ENCODE data around the gene IRF2. TPM values are rescaled to one million over a fixed set of nuclear protein-coding genes. Genes with fewer than 3 reads are reported as not detected.

IRF2 gene
- total RNA-seq, 1 donor from 2014 or later: 20.5 TPM

- DNase-seq (ENCODE audit: low read depth, low spot score): no peak
Observed at GRCh38 chr4:184368731-184369130, 105.6 kb downstream of the IRF2 start.

GRCh38 chr4:184368290-184368689 is 106.1 kb downstream of the IRF2 start:
- DNase-seq (ENCODE audit: low read depth, low spot score): no peak

- no peak for DNase-seq (ENCODE audit: low read depth, low spot score)
Observed at GRCh38 chr4:184364100-184364921, 110.0 kb downstream of the IRF2 start.

DNA sequence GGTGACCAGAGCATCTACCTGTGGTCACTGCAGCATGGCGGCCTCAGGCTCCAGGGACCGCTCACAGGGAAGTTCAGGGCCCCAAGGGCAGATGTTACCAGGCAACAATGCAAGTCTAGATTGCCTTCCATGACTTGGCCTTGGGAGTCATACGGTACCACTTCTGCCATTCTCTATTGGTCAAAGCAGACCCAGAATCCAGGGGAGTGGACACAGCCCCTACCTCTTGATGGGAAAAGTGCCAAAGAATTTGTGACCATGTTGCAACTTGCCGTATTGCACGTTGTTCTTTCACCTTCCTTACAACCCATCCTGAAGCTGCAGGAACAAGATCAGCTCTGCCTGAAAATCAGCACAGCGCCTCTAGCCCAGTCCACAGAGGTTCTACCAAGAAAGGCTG is 111.1 kb downstream of the IRF2 start:
- no peak for DNase-seq (ENCODE audit: low read depth, low spot score)

- DNase-seq (ENCODE audit: low read depth, low spot score): no peak
Observed at GRCh38 chr4:184362396-184362795, 112.0 kb downstream of the IRF2 start.

- no peak for DNase-seq (ENCODE audit: low read depth, low spot score)
Observed at GRCh38 chr4:184361443-184361842, 112.9 kb downstream of the IRF2 start.

GRCh38 chr4:184359888-184360287 is 114.5 kb downstream of the IRF2 start:
- no peak for DNase-seq (ENCODE audit: low read depth, low spot score)

- no peak for DNase-seq (ENCODE audit: low read depth, low spot score)
Observed at GRCh38 chr4:184358521-184359232, 115.7 kb downstream of the IRF2 start.

DNA sequence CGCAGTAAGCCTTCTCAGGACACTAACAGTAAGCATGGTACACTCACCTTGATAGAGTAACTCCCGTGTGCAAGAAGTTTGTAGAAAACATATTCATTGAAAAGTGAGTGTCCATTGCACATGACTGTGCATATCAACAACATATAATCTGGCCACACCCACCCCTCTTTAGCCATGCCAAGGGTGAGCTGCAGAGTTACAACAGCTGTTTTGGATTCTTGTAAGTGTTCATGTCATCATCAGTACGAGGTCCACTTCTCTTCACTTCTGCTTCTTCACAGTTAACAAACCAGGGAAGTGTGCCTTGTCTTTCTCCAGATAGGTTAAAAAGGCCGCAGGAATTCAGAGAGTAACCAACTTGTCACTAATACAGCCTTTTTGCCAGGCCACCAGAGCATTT is 116.6 kb downstream of the IRF2 start:
- no peak for DNase-seq (ENCODE audit: low read depth, low spot score)

DNA sequence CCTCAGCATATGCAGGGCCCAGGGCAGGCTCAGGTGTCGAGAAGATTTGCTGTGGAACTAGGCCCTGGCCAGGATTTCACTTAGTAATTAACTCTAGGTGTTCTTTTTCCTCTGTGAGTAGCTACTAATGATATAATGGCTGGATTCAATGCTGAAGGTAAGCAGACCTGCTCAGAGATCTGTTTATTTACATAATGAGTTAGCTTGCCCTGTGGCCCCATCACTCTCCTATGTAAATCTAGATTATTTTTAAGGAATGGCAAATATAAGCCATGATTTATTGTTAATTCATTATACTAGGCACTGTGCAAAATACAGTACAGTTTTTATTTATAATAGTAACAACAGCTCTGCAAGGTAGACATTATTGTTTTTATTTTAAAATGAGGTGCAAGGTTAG is 117.2 kb downstream of the IRF2 start:
- no peak for DNase-seq (ENCODE audit: low read depth, low spot score)

GRCh38 chr4:184356366-184356765 is 118.0 kb downstream of the IRF2 start:
- no peak for DNase-seq (ENCODE audit: low read depth, low spot score)

GRCh38 chr4:184355857-184356256 is 118.5 kb downstream of the IRF2 start:
- DNase-seq (ENCODE audit: low read depth, low spot score): no peak

DNA sequence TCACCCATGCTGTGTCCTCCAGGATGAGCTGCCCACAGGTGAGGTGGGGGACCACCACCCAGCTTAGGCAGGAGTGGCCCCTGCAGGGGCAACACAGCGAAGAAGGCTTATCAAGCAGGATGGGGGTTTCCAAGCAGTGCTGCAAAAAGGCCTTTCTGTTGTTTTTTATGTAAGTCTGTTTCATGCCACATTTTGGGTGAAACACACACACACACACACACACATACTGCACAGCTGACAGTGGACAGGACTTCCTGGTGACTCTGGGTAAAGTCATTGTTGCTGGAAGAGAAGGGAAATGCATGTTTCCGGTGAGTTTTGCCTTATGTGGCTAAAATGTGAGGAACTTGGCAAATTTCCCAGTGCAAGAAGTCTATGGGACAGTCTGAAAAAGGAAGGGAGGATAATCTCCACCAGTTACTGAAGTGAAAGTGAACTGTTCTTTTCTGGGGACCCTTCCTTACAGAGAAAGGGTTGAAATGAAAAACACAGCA is 119.2 kb downstream of the IRF2 start:
- DNase-seq (ENCODE audit: low read depth, low spot score): peak; percentile 99

GRCh38 chr4:184352891-184353290 is 121.5 kb downstream of the IRF2 start:
- DNase-seq (ENCODE audit: low read depth, low spot score): no peak

- no peak for DNase-seq (ENCODE audit: low read depth, low spot score)
Observed at GRCh38 chr4:184351560-184352451, 122.5 kb downstream of the IRF2 start.

GRCh38 chr4:184350964-184351363 is 123.4 kb downstream of the IRF2 start:
- DNase-seq (ENCODE audit: low read depth, low spot score): no peak

DNA sequence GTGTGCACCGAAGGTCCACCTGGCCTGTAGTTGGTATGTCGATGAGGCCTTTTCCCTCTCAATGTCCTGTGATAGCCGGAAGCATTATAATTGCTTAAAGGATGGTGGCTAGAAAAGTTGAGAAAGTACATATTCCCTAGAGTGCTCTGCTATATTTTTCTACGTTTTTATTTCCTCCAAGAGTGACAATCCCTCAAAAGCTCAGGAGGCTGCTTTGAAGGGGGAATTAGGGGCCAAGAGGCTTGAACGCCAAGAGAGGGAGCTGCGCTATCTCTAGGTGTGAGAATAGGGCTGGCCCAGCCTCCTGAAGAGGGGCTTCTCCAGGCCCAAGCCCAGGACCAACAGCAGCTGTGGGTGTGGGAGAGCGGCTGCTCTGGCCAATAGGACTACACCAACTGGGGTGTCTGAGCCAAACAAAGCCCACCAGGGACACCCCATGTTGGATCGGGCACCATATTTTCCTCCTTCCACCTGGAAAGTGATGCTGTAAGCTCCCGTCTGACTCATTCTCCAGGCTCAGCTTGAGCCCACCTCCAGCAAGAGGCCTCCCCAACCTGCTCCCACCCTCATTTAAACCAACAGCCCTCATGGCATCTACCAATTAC is 124.0 kb downstream of the IRF2 start:
- no peak for DNase-seq (ENCODE audit: low read depth, low spot score)

GRCh38 chr4:184349283-184350039 is 124.9 kb downstream of the IRF2 start:
- DNase-seq (ENCODE audit: low read depth, low spot score): no peak

- no peak for DNase-seq (ENCODE audit: low read depth, low spot score)
Observed at GRCh38 chr4:184348311-184349233, 125.8 kb downstream of the IRF2 start.
